Stimulated activated naive CD4-positive, alpha-beta T cell (primary cell): ENCODE data around the gene CD53.

Source experiments
- DNase-seq, 6 experiments: peaks; one replicate each; lab custom pipeline; 2025; lab: John Stamatoyannopoulos, UW

Gene CD53

GRCh38 chr1:110876748-110877341, 3.9 kb downstream of the CD53 start:
- DNase-seq = no peak

- DNase-seq = no peak
Observed at GRCh38 chr1:110877364-110877763, 4.4 kb downstream of the CD53 start.

DNA sequence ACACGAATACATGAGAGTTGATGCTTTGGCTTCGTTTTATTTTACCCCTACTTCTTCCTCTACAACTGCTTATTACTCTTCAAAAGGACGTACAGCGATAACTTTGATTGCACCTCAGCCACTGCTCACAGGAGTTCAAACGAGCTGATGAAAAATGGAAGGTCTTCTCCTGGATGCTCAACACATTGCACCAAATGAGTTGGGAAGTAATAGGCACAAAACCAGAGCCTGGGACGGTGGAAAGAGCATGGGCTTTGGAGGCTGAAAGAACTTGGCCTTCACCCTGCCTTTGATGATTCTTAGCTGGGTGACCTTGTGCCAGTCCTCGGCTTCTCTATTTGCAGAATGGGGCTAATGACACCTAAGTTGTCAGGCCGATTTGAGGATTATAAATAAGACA, 4.8 kb downstream of the CD53 start:
- no peak for DNase-seq

GRCh38 chr1:110878591-110878990, 5.6 kb downstream of the CD53 start:
- DNase-seq = no peak

- no peak for DNase-seq
Observed at GRCh38 chr1:110878993-110879392, 6.0 kb downstream of the CD53 start.

- no peak for DNase-seq
Observed at GRCh38 chr1:110879758-110880606, 7.0 kb downstream of the CD53 start.

GRCh38 chr1:110880708-110881374, 7.9 kb downstream of the CD53 start:
- DNase-seq = peak in 3 of 6 experiments; percentile 9 to 23 (median 10)

GRCh38 chr1:110888049-110888448, 15.1 kb downstream of the CD53 start:
- DNase-seq = no peak

DNA sequence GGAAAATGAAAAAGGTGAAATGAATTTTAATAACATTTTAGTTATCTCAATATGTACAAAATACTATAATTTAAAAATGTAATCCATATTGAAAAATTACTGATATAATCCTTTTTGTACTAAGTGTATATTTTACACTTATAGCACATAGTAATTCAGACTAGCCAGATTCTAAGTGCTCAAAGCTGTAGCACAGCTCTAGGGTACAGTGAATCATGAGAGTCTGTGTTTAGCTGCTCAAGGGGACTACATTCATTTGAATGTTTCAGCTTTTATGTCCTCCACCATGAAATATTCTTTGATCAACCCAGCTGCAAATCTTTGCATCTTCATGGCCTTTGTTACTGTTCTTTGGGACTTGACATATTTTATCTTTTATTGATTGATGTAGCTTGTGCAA, 15.7 kb downstream of the CD53 start:
- DNase-seq = no peak

DNA sequence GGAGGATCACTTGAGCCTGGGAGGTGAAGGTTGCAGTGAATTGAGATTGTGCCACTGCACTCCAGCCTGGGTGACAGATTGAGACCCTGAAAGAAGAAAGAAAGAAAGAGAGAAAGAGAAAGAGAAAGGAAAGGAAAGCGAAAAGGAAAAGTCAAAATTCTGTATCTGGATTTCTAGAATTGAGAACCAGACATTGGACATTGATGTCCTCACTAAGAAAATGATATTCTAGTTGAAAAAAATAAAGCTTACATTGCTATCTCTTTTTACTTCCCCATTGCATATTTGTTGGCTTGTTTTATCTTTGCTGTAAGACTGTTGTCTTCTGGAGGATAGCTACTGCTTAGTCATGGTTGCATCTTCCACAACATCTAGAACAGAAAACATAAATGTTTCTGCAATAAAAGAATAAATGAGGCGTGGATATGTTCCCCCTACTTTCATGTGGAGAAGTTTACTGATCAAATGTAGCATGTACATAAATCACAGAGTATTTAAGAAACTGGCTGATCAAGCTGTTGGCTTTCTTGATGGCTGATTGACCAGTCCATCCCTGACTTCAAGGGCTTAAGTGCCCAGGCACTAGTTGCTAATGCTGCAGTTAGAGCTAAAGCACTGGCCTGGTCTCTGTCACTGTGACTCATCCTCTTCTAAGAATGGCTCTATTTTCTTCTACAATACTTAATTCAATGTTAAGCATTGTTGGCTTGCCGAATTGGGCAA, 17.7 kb downstream of the CD53 start:
- DNase-seq = no peak

DNA sequence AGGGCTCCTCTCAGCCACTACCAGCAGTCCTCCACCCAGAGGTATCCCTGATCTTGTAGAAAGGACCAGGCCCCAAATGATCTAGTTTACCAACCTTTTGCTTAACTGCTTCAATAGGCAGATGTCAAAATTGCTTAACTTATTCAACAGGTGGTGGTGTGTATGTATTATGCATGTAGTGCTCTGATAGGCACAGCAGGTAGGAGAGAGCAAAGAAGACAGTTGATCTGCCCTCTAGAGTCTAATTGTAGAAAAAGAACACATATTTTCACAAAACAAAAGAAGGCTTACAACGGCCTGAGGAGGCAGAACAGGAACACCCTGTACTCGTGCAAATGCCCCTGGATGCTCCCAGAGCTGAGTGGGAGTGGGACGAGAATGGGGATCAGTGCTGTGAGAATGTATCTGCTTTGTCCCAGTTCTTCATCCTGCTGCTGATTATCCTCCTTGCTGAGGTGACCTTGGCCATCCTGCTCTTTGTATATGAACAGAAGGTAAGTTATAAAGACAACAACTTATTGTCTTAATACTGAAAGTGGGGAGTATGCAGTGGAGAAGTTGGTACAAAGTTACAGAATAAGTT, 21.1 kb downstream of the CD53 start:
- peak in 1 of 6 experiments; percentile 13 for DNase-seq

GRCh38 chr1:110896090-110896489, 23.1 kb downstream of the CD53 start:
- DNase-seq = peak in 3 of 6 experiments; percentile 28 to 53 (median 28)

- peak in 3 of 6 experiments; percentile 29 to 50 (median 44) for DNase-seq
Observed at GRCh38 chr1:110897681-110898080, 24.7 kb downstream of the CD53 start.

DNA sequence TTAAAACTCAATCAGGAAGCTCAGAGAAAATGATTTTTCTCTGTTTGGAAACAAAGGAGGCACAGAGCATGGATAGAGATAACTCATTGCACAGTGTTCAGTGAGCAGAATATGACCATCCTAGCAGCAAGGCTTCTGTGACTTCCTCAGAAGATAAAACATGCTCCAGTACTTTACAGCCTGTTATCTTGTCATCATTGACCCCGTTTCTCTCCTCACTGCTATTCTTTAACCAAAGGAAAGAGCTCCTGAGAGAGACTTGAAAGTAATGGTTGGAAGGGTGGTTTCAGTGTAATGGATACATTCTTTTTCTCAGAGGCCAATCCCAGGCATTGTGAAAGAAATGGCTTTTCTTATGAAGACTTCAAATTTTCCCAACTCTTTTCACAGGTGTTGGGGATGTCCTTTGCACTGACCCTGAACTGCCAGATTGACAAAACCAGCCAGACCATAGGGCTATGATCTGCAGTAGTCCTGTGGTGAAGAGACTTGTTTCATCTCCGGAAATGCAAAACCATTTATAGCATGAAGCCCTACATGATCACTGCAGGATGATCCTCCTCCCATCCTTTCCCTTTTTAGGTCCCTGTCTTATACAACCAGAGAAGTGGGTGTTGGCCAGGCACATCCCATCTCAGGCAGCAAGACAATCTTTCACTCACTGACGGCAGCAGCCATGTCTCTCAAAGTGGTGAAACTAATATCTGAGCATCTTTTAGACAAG, 25.9 kb downstream of the CD53 start:
- no peak for DNase-seq

DNA sequence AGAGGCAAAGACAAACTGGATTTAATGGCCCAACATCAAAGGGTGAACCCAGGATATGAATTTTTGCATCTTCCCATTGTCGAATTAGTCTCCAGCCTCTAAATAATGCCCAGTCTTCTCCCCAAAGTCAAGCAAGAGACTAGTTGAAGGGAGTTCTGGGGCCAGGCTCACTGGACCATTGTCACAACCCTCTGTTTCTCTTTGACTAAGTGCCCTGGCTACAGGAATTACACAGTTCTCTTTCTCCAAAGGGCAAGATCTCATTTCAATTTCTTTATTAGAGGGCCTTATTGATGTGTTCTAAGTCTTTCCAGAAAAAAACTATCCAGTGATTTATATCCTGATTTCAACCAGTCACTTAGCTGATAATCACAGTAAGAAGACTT, 26.5 kb downstream of the CD53 start:
- DNase-seq = no peak

- DNase-seq = no peak
Observed at GRCh38 chr1:110902820-110903463, 30.0 kb downstream of the CD53 start.

DNA sequence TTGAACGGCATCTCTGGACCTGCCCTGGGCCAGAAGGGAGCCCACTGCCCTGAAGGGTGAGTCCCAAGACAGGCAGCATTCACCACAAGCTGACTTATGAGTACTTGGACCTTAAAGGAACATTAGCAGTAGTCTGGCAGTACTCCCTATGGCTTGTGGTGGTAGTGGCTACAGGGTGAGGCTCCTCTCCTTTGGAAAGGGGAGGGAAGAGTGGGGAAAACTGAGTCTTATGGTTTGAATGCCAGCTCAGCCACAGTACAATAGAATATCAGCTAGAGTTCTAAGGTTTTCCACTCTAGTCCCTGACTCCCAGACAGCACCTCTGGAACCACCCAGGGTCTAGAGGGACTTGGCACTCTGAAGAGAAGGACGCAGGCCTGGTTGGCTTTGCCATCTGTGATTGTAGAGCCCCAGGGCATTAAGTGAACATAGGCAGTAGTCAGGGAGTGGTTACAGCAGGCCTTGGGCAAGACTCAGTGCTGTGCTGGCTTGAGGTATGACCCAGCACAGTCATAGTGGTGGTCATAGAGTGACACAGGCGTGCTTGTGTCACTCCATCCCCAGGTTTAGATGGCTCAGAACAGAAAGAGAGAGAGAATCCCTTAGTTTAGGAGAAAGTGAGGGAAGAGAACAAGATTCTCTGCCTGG, 31.0 kb downstream of the CD53 start:
- no peak for DNase-seq

DNA sequence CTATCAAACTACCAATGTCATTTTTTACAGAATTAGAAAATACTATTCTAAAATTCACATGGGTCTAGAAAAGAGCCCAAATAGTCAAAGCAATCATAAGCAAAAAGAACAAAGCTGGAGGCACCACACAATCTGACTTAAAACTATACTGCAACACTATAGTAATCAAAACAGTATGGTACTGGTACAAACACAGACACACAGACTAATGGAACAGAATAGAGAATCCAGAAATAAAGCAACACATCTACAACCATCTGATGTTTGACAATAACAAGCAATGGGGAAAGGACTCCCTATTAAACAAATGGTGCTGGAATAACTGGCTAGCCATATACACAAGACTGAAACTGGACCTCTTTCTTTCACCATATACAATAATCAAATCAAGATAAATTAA, 39.8 kb downstream of the CD53 start:
- DNase-seq = no peak

DNA sequence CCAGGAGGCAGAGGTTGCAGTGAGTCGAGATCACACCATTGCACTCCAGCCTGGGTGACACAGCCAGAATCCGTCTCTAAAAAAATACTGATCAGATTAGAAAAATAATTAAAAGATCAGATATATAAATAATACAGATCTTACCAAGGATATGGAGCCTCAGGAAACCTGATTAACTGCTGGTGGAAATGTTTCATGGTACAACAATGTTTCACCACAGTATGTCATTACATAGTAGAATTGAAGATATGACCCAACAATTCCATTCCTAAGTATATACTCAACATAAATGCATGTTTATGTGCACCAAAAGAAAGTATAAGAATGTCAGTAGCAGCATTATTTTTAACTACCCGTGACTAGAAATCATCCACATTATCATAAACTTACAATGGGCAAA, 41.7 kb downstream of the CD53 start:
- no peak for DNase-seq

GRCh38 chr1:110915804-110916203, 42.9 kb downstream of the CD53 start:
- no peak for DNase-seq
